GM18909 (cell line): ENCODE results near the gene ZNF24.

Source experiments
- ATAC-seq: cut with Tn5 transposase; IDR thresholded peaks from one replicate; pipeline ENCODE4 v1.9.1; 2021; ENCODE audit warnings: mild to moderate bottlenecking; ENCODE audit not compliant: unreplicated experiment, poor library complexity

Gene ZNF24

DNA sequence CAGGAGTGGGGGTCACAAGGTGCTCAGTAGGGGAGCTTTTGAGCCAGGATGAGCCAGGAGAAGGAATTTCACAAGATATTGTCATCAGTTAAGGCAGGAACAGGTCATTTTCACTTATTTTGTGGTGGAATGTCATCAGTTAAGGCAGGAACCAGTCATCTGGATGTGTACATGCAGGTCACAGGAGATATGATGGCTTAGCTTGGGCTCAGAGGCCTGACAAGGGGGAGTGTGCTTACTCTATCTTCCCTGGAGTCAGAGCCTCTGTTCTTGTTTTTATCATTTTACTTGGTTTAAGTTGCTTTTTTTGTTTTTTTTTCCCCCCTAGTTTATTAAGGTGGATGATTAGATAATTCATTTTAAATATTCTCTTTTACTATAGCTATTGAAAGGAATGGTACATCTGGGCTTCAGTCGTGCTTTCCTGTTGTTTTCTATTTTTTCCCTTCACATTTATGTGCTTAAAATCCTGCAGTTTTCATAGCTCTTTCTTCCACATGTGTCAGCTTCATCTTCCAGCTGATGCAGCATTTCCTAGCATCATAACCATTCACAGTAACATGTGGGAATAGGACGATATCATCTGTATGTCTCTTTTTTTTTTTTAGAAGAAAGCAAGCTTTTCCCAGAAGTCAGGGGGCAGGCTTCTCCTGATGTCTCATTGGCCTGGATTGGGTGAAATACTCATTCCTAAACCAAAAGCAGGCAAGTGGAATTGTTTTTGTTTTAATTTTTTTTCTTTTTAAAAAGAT, 17.5 kb upstream of the ZNF24 start:
- no peak for ATAC-seq

DNA sequence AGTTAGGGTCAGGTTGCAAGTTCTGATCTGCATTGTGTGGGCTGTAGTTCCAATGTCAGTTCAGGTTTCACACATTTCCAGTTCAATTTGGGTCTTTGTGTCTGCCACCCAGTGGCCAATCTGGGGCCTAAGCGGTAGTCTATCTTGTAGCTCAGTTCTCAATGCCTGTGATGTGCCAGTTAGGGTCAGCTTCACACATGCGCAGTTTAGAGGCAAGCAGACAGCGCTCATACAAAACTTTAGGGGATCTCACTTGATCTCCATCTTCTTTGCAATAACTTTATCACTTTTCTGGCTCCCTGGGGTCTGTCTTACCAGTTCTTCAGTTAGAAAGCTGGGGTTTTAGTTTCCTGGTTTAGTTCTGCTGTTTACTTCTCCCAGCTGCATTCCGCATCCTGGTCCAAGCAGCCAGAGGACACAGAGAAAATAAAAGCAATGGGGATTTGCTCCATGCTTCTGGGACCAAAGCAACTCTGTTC, 11.0 kb upstream of the ZNF24 start:
- ATAC-seq, result peak; percentile 99

DNA sequence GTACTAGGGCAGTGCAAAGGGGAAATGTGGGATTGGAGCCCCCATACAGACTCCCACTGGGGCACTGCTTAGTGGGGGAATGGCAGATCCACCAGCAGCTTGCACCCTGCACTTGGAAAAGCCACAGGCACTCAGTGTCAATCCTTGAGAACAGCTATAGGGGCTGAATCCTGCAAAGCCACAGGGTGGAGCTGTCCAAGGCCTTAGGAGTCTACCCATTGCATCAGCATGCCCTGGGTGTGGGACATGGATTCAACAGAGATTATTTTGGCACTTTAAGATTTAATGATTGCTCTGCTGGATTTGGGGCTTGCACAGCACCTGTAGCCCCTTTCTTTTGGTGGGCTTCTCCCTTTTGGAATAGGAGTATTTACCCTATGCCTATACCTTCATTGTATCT, 8.6 kb upstream of the ZNF24 start:
- ATAC-seq, result no peak

DNA sequence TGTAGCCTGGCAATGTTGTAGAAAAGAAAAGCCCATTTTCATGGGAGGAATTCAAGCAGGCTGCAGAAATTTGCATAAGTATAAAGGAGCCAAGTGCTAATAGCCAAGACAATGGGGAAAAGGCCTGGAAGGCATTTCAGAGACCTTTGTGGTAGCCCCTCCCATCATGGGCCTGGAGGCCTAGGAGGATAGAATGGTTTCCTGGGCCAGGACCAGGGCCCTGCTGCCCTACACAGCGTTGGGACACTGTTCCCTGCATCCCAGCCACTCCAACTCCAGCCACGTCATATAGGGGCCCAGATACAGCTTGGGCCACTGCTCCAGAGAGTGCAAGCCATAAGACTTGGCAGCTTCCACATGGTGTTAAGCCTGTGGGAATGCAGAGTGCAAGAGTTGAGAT, 8.1 kb upstream of the ZNF24 start:
- ATAC-seq, result no peak

DNA sequence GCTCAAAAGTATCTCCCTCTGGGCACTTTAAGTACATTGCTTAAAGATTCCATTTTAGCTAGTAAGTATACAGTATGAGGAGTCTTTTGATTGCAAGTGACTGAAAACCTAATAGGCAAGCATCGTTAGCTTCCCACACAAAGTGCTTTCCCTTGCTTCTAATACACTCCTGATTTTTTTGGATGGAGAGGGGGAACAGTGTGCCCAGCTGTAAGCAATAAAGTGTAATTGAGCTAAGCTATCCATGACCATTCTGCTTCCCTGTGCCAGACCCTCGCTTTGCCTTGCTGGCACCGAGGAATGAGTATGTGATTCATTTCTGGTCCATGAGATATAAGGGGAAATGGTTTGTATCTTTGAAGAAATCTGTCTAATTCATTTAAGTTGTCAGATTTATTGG, 3.8 kb upstream of the ZNF24 start:
- ATAC-seq, result no peak

DNA sequence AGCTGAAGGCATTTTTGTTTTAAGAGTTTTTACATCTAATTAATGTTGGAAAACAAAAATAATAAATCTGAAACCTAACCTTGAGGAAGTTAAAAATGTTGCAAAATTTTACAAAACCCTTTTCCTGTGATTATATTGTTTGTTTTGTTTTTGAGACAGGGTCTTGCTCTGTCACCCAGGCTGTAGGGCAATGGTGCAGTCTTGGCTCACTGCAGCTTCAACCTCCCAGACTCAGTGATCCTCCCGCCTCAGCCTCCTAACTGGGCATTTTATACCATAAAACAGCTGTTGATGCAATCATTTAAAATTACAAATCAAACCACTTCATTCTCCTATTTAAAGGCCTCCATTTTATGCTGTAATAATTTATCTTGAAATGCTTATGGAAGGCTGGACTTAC, 1.7 kb upstream of the ZNF24 start:
- ATAC-seq, result no peak

DNA sequence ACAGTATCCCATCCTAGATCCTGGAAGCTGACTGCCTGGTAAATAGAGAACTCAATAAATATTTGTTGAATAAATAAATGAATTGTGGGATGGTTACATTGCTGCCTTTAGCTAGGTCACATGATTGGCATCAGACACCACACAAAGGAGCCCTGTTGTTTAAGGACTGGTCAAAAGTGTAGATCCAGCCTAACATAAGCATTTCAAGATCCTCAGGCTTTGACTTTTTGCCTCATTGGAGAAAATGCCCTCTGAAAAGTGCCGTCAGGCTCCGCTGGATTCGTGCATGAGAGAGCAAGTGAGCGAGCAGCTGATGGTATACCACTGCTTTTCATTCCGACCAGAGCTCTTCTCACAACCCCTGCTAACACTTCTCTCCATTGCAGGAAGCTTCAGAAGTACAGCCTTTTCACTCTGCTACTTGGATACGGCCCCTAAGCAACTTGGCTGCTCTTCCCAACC, 1.3 kb upstream of the ZNF24 start:
- ATAC-seq, result peak; percentile 36

DNA sequence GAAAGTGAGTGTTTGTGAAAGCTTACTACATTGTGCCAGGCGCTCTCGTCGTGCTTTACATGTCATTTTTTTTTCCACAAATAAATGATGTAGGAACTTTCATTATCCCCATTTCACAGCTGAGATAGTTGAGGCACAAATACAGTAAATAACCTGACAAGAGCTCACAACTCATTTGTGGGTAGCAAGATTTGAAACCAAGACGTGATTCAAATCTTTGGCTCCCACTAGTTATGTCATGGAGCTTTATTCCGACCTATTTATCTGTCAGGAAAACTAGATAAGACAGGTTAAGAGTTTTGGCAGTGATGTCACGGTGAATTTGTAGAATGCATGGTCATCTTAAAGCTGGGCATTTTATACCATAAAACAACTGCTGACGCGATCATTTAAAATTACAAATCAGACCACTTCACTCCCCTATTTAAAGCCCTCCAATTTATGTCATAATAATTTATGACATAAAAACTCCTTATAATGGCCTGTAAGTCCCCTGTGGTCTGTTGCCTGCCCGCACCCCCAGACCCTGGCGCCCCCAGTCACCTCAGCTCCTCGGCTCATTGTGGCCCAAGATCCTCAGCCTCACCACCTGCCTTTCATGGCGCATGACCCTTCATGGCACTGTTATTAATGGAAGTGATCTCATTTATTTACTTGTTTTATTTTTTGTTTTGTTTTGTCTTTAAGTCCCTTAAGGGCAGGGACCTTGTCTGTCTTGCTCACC, 678 bp upstream of the ZNF24 start:
- no peak for ATAC-seq

DNA sequence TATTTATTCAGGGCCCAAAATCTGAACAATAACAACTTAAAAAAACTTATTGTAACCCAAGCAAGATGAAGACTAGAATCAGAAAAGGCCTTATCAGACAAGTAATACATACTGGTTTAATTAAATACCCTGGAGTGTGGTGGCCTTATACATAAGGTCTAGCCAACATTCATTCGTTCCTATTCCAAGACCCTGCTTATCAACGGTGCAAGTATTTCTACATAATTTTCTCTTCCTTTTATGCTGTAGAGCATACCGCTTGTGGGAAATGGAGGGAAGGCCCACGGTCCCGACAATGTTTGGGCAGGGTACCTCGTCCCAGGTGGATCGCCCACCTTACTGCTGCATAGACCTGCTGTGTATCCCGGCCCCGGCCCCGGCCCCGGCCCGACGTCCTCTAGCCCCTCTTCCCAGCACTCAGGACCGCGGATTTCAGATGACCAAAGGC, 708 bp downstream of the ZNF24 start:
- no peak for ATAC-seq

DNA sequence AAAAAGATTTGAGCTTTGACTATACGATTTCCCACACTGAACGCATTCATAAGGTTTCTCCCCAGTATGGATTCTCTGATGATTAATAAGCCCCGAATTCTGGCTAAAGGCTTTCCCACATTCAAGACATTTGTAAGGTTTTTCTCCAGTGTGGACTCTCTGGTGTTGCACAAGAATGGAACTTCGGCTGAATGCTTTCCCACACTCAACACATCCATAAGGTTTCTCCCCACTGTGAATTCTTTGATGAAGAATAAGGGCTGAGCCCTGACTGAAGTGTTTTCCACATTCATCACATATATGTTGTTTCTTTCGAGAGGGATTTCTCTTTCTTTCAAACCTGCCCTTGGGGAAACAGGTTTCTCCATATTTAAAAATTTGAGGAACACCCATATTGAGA, 6.9 kb downstream of the ZNF24 start:
- no peak for ATAC-seq

DNA sequence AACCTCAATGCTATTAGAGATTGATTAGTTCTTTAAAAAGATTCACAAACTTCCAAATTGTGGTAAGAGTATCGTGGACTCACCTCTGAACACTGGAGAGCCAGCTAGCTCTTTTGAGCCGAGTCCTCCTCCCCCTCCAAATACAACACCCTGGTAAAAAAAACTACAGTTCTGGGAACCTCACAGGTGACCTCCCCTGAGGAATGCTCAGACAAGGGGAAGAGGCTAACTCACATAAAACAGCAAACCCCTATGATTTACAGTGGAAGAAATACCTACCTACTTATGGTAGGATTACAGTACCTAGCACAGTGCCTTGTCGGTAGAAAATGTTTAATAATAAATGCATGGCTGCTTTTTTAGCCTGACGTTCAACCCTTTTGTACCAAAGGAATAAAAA, 8.4 kb downstream of the ZNF24 start:
- no peak for ATAC-seq

DNA sequence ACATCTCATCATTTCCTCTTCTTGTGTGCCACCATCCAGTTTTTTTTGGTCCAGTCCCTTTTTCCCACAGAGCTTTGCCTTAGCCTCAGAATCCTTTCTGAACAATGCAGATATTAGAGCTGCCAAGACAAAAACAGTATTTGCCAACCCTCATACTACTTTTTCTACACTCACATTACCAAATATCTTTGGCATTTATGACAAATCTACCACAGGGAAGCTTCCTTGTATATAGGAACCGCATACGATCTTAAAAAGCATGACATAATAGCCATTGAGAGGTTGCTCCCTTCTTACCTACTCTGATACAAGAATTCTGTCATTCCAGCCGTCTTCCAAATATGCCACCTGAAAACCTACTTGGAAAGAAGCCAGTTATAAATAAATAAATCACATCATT, 9.4 kb downstream of the ZNF24 start:
- ATAC-seq, result no peak

DNA sequence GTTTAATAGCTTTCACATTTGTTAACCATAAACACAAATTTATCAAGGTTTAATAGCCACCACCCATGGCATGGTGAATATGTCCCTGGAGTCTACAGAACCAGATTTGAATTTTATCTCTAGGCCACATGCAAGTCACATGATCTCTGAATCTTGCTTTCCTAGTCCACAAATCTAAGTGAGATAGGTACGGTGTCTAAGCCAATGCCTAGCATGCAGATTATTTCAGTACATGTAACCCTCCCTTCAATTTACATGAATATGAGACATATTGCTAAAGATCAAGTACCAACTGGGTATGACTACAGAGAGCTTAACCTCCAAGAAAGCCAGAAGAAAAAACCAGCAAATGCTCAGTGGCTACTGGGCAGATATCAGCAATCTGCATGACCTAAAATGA, 10.0 kb downstream of the ZNF24 start:
- no peak for ATAC-seq

DNA sequence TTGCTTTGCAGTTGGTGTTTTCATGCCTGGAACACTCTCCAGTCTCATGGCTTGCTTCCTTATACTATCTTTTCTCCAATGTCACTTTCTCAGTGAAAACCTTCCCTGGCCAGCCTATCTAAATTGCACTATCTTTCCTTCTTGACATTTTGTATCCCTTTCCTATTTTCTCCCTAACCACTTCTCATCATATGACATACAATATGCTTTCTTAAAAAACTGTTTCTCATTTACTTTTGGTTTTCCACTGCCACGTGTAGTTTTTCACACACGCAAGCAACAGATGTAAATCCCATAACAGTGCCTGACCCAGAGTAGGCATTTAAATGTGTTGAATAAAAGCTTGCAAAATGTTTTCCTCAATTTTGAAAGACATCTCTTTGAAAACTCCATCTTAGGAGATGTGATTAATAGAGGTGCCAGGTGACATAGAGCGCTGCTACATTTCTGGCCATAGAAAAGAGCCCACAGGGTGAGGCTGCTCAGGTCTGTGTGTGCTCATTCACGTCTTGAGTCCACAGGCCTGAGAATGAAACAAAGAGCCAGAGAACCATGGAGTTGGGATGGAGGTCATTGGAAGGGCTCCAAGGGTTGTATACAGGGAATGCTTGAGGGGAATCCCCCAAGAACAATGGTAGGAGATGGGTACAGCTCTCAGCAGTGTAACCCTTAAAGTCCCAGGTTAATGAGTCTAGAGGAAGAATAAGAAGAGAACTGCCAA, 12.7 kb downstream of the ZNF24 start:
- ATAC-seq, result no peak

DNA sequence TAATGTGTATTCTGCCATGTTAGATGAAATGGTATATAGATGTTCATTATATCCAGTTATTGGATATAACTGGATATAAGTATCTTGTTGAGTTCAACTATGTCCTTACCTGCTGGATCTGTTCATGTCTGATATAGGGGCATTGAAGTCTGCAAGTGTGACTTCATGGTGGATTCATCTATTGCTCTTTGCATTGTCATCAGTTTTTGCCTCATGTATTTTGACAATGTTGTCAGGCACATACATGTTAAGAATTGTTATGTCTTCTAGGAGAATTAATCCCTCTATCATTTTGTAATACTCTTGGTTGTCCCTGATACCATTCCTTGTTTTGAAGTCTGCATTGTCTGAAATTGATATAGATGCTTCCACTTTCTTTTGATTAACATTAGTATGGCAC, 15.4 kb downstream of the ZNF24 start:
- ATAC-seq, result no peak

DNA sequence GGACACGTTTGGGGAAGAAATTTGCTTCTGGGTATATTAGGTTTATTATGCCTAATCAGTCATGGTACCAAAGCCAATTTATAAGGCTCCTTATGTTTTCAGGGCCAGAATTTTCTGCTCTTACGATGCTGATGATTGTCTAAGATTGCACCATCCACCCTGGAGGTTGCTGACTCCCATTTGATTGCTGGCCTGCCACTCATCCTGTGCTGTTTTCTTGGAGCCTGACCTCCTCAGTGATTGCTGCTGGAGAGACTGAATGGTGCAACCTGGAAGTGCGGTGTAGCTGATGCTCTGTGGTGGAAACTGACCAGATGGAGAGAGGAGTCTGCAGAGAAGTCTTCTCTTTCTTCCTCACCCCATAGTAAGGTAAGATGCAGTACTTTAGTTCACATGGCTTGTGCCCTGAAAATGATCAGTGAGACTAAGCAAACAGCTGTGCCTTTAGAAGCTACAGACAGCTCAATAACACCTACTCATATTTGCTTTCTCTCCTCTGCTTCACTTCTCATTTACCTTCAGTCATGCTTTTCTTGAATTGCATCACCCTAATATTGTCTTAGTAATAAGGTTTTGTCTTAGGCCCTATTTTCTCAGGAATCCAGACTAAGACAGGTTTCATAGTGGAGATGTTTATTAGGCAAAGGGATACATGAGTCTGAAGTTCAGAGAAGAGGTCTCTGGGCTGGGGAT, 17.4 kb downstream of the ZNF24 start:
- ATAC-seq, result no peak

DNA sequence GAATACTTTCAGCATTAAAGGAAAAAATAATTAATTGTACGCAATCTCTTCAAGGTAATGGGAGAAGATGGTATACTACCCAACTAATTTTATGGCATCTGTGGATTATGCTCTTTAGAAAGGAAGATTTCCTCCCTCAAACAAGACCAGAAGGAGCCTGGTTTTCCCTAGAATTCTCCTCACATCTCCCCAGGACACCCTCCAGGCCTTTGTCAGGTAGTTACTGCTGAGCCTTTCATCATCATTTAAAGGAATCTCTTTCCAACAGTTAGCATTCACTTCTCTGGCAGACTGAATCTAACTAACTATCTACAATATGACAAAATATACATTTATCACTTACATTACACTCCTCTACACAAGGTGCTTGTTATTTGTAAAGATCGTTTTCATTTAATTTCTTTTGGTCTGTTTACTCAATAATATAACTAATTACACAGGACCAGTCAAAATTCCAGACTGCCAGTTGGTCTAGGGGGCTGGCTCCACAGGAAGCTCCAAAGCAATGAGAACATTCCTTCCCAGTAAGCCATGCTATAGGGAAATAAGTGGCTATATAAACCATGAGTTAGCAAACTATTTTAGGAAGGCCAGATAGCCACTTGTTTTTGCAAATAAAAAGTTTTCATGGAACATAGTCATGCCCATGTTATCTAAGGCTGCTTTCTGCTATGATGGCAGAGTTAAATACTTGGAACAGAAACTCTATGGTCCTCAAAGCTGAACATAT, 19.1 kb downstream of the ZNF24 start:
- ATAC-seq, result no peak

DNA sequence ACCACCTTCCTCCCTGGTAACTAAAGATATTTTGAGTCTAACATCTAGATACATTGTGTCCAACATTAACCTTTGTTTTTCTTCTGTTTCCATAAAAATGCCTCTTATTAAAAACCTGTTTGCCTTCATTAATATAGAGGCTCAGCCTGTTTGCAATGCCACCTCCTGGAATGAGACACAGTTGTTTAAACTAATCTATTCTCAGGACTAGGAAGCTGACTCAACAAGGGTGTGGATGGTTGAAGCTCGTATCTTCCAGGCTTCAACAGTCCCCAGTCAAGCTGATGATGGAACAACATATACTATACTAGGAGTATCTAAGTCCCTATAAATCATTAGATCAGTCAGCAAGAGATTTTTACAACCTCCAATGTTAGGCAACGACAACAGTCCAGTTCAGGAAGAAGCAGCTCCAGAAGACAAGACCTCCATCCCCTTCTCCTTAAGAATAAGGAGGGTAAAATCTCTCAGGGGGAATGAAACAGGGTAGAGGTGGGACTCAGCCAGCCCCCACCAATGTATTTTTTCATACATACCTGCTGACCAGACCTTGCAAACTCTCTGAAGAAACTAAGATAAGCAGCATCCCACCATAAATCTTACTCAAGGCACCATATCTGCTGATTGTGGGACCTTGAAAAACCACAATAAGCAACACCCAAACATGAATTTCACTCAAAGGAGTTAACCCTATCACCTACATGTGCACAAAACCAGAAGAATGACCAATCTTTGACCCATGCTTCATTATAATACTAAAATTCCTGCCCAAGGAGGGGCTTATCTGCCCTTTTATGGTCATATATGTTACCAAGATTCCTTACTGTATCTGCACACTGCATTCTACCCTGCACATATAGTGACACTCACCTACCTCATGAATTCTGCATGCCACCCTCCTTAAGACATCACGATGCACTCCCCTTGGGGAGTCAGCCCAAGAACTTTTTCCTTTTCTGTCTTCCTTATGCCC, 21.4 kb downstream of the ZNF24 start:
- no peak for ATAC-seq

DNA sequence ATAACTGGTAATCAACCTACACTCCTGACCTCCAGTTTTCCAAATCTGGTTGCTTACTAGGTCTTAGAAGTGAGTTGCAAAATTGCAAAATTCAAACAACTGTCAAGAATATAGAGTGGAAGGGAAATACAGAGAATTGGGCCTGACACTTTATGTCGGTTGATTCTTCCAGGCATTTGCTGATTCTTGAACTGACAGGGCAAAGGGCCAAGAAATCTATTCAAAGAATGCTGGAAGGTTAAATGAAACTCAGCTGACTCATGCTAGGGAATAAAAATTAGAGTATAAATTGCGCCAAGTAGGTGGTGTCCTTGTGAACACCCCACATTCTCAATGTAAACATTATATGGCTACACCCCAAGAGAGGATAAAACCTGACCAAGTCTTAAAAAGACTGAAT, 32.7 kb downstream of the ZNF24 start:
- ATAC-seq, result no peak
